HG03460 (cell line): ENCODE results near the gene TAS1R2.
"Not testable (repeated sequence)": the region's sequence is repeated elsewhere in the genome, so short reads cannot be mapped to it uniquely, and the experiment has no call there.

Experiments used
- ATAC-seq: cut with Tn5 transposase; IDR thresholded peaks from one replicate; pipeline ENCODE4 v1.9.1; 2021; ENCODE audit not compliant: unreplicated experiment

The TAS1R2 gene

GRCh38 chr1:18884419-18884717 is 24.9 kb upstream of the TAS1R2 start:
- no peak for ATAC-seq

GRCh38 chr1:18883636-18884418 is 24.4 kb upstream of the TAS1R2 start:
- no peak for ATAC-seq

GRCh38 chr1:18883079-18883478 is 23.6 kb upstream of the TAS1R2 start:
- no peak for ATAC-seq

GRCh38 chr1:18882486-18882885 is 23.0 kb upstream of the TAS1R2 start:
- no peak for ATAC-seq

GRCh38 chr1:18881642-18882431 is 22.4 kb upstream of the TAS1R2 start:
- ATAC-seq, result no peak

GRCh38 chr1:18881164-18881563 is 21.7 kb upstream of the TAS1R2 start:
- no peak for ATAC-seq

- no peak for ATAC-seq
Measured at GRCh38 chr1:18880585-18880984, 21.1 kb upstream of the TAS1R2 start.

- no peak for ATAC-seq
Measured at GRCh38 chr1:18879791-18880309, 20.4 kb upstream of the TAS1R2 start.

GRCh38 chr1:18879215-18879790 is 19.8 kb upstream of the TAS1R2 start:
- no peak for ATAC-seq

- no peak for ATAC-seq
Measured at GRCh38 chr1:18878538-18879214, 19.2 kb upstream of the TAS1R2 start.

- no peak for ATAC-seq
Measured at GRCh38 chr1:18877282-18877681, 17.8 kb upstream of the TAS1R2 start.

GRCh38 chr1:18876210-18876609 is 16.8 kb upstream of the TAS1R2 start:
- ATAC-seq, result no peak

GRCh38 chr1:18875796-18876128 is 16.3 kb upstream of the TAS1R2 start:
- no peak for ATAC-seq

GRCh38 chr1:18875107-18875795 is 15.8 kb upstream of the TAS1R2 start:
- ATAC-seq, result no peak

GRCh38 chr1:18874600-18874999 is 15.1 kb upstream of the TAS1R2 start:
- no peak for ATAC-seq

GRCh38 chr1:18874036-18874435 is 14.6 kb upstream of the TAS1R2 start:
- no peak for ATAC-seq

GRCh38 chr1:18872071-18872611 is 12.7 kb upstream of the TAS1R2 start:
- ATAC-seq, result no peak

GRCh38 chr1:18871401-18872070 is 12.1 kb upstream of the TAS1R2 start:
- ATAC-seq, result no peak

GRCh38 chr1:18870957-18871356 is 11.5 kb upstream of the TAS1R2 start:
- no peak for ATAC-seq

- not testable (repeated sequence) for ATAC-seq
Measured at GRCh38 chr1:18870595-18870865, 11.1 kb upstream of the TAS1R2 start.
